ENCODE results near the gene PIGT.

GRCh38 chr20:45372241-45372640, 43.7 kb upstream of the PIGT start:
- no peak for TF ChIP-seq CTCF (conservative IDR thresholded peaks at IDR 0.05 in 1 of 2, IDR thresholded peaks at IDR 0.05 in 1 of 2; ENCODE audit: low read depth in 1 of 2, low read length in 2 of 2)
- TF ChIP-seq EZH2 (IDR thresholded peaks at IDR 0.05; ENCODE audit: low read length, missing control alignments) = no peak

Data from fibroblast of lung (primary cell).